SH-SY5Y (cell line): ENCODE data around the gene LY9.

Experiments used
- GATA2 ChIP-seq: IDR thresholded peaks from 2 replicates; pipeline ENCODE4 v1.6.1; 2011; ENCODE audit warnings: mild to moderate bottlenecking, low read depth, low read length
- GATA3 ChIP-seq: IDR thresholded peaks from 2 replicates; pipeline ENCODE4 v1.6.1; 2011; ENCODE audit warnings: low read depth, mild to moderate bottlenecking, low read length, moderate library complexity

DNA sequence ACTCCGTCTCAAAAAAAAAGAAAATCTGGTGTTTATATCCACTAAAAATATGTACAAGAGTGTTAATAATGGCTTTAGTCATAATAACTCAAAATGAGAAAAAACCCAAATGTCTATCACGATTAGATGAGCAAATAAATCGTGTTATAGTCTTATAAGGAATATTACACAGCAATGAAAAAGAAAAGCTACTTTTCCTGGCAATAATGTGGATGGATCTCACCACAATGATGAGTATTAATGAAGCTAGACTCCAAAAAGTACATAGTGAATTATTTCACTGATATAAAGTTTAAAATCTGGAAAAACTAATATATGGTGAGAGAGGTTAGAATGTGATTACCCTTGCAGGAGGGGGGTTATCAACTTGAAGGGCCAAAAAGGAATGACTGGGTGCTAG is 57.0 kb downstream of the LY9 start:
- no peak for TF ChIP-seq GATA2
- no peak for TF ChIP-seq GATA3
